Stomach (tissue), 9 donors: ENCODE measurements around the gene MTHFR. TPM values are rescaled to one million over a fixed set of nuclear protein-coding genes. Genes with fewer than 3 reads are reported as not detected.

Experiments used
- DNase-seq, 2 donors: peaks; one replicate each; pipeline versions ENCODE4 v3.0.0 to v3.0.0-alpha.2; 2013 to 2019
- H3K27ac ChIP-seq, 5 donors: fragments of 200-600 bp in 4 of 5; sonication (generic) in 4 of 5; one replicate each; pipeline ENCODE4 v1.5.1; 2013 to 2019; ENCODE audit warnings: mild to moderate bottlenecking in 1 of 5, moderate library complexity in 1 of 5
- H3K27me3 ChIP-seq, 3 donors: fragments of 200-600 bp; sonication (generic); one replicate each; pipeline ENCODE4 v1.5.1; 2017 to 2019; ENCODE audit warnings: mixed run types in 1 of 3
- H3K36me3 ChIP-seq, 4 donors: fragments of 200-600 bp; sonication (generic); 1 replicate in 3 of 4; 2 replicates in 1 of 4; pipeline ENCODE4 v1.5.1; 2016 to 2019
- H3K4me1 ChIP-seq, 4 donors: fragments of 200-600 bp; sonication (generic); one replicate each; pipeline ENCODE4 v1.5.1; 2016 to 2019
- H3K4me3 ChIP-seq, 4 donors: fragments of 200-600 bp; sonication (generic) in 3 of 4; one replicate each; pipeline ENCODE4 v1.5.1; 2016 to 2019; ENCODE audit warnings: mild to moderate bottlenecking in 1 of 4
- H3K9me3 ChIP-seq, 4 donors: fragments of 200-600 bp; sonication (generic); one replicate each; pipeline ENCODE4 v1.5.1; 2016 to 2019
- CTCF ChIP-seq, 7 experiments: fragments of 450-650 bp in 4 of 7; fragments of 200-600 bp in 3 of 7; sonication (generic) in 3 of 7; IDR thresholded peaks; one replicate each; pipeline ENCODE4 v1.5.1; 2016 to 2019; ENCODE audit warnings: antibody characterized with exemption in 7 of 7, control low read depth in 2 of 7, mild to moderate bottlenecking in 1 of 7
- EP300 ChIP-seq: sonication (generic); formaldehyde crosslinking; IDR thresholded peaks from one replicate; pipeline ENCODE4 v1.6.1; 2017; ENCODE audit warnings: antibody characterized with exemption
- POLR2A ChIP-seq, 4 donors: fragments of 450-650 bp; IDR thresholded peaks; one replicate each; pipeline ENCODE4 v1.6.1; 2016; ENCODE audit warnings: antibody characterized with exemption in 4 of 4, control low read depth in 2 of 4, mild to moderate bottlenecking in 1 of 4, moderate library complexity in 1 of 4
- POLR2AphosphoS5 ChIP-seq, 3 donors: sonication (generic); formaldehyde crosslinking; IDR thresholded peaks; one replicate each; pipeline ENCODE4 v1.6.1; 2016; ENCODE audit warnings: antibody characterized with exemption in 3 of 3
- WGBS, 5 donors: extraction: QIAGEN DNeasy Blood & Tissue Kit in 3 of 5; methylation state at CpG; one replicate each; pipeline versions ENCODE4 v1.1.5 to v1.1.7; 2013 to 2018; 5-methylcytosine and 5-hydroxymethylcytosine counted together
- intact Hi-C: fragments of 100-400 bp; cut with DNase I; formaldehyde crosslinking; loops from one replicate; pipeline ENCODE4 v1.15.1; 2023; ENCODE audit warnings: low total_unique reads
- polyA plus RNA-seq, 3 donors: library from polyadenylated mRNA; stranded (reverse); fragments of 200-250 nt; gene quantifications; one replicate each; pipeline ENCODE4 v1.2.3, GENCODE V29; 2013
- total RNA-seq, 5 donors: library from RNA; depleted of rRNA; stranded (reverse); fragments of >200 nt; gene quantifications; one replicate each; pipeline versions ENCODE4 v1.1.0 to v1.2.3, GENCODE V29; 2014 to 2016
- donor health status: healthy with polysubstance abuse.
- donor health status: Bipolar disorder and iron deficiency.
- donor health status: healthy.

MTHFR gene
- total and polyA plus RNA-seq, 8 donors: 5.3 to 171 (median 49.1) TPM

GRCh38 chr1:11788549-11789053 is 17.2 kb downstream of the MTHFR start:
- Histone ChIP-seq H3K27me3 (no peaks in the 10 kb centered on the region), H3K4me3 (no peak overlapping the region), H3K4me1 (peaks cover 66 to 90% (median 84%) of the 10 kb centered on the region in 4 donors), H3K9me3 (no peaks in the 10 kb centered on the region), H3K27ac (peak overlapping the region; percentile 58 to 97 (median 93)), H3K36me3 (peaks cover under 1 to 33% (median 28%) of the 10 kb centered on the region in 4 donors)
- DNase-seq: peak in 1 of 2 donors; percentile 45
- intact Hi-C loops: no loop called here
- WGBS, 5 donors: 57 to 78% (median 65%) methylated on average over 13 to 14 of the region's 14 CpGs
- TF ChIP-seq EP300 (no peak), CTCF (IDR thresholded peaks at IDR 0.05) (no peak), POLR2AphosphoS5 (IDR thresholded peaks at IDR 0.05) (no peak), POLR2A (IDR thresholded peaks at IDR 0.05) (no peak)

GRCh38 chr1:11787804-11788436 is 17.8 kb downstream of the MTHFR start:
- WGBS, 5 donors: 75 to 83% (median 77%) methylated on average over 7 to 14 of the region's 14 CpGs
- H3K36me3 ChIP-seq: peaks cover 0 to 27% (median 21%) of the 10 kb centered on the region in 4 donors
- peak overlapping the region in 1 of 4 donors; percentile 22 for H3K4me3 ChIP-seq

GRCh38 chr1:11787251-11787803 is 18.4 kb downstream of the MTHFR start:
- Histone ChIP-seq H3K4me3 (peak overlapping the region in 1 of 4 donors; percentile 22), H3K27ac (peak overlapping the region; percentile 58 to 97 (median 93)), H3K36me3 (peaks cover 0 to 21% (median 16%) of the 10 kb centered on the region in 4 donors), H3K4me1 (peaks cover 66 to 81% (median 78%) of the 10 kb centered on the region in 4 donors), H3K9me3 (no peaks in the 10 kb centered on the region), H3K27me3 (no peaks in the 10 kb centered on the region)
- peak; percentile 65 to 81 (median 74) for TF ChIP-seq POLR2AphosphoS5 (IDR thresholded peaks at IDR 0.05)
- no peak for TF ChIP-seq POLR2A (IDR thresholded peaks at IDR 0.05)
- peak; percentile 81 to 86 for DNase-seq
- intact Hi-C loops: no loop called here
- WGBS, 5 donors: 9 to 23% (median 20%) methylated on average over 9 to 16 of the region's 16 CpGs

More at GRCh38 chr1:11787804-11788436, 17.8 kb downstream of the MTHFR start:
- DNase-seq: no peak
- Histone ChIP-seq H3K9me3 (no peaks in the 10 kb centered on the region), H3K27me3 (no peaks in the 10 kb centered on the region), H3K27ac (peak overlapping the region; percentile 58 to 97 (median 93)), H3K4me1 (peaks cover 66 to 87% (median 84%) of the 10 kb centered on the region in 4 donors)
- intact Hi-C loops: no loop called here
- no peak for TF ChIP-seq EP300
- no peak for TF ChIP-seq POLR2AphosphoS5 (IDR thresholded peaks at IDR 0.05)
- TF ChIP-seq POLR2A (IDR thresholded peaks at IDR 0.05): no peak
- no peak for TF ChIP-seq CTCF (IDR thresholded peaks at IDR 0.05)

- intact Hi-C loops: no loop called here
- Histone ChIP-seq H3K36me3 (peaks cover 0 to 12% (median 11%) of the 10 kb centered on the region in 4 donors), H3K4me1 (peaks cover 56 to 70% (median 67%) of the 10 kb centered on the region in 4 donors), H3K27ac (peak overlapping the region in 2 of 5 donors; percentile 93 to 97), H3K27me3 (no peaks in the 10 kb centered on the region), H3K9me3 (no peaks in the 10 kb centered on the region), H3K4me3 (no peak overlapping the region)
- DNase-seq: no peak
- TF ChIP-seq EP300 (no peak), POLR2AphosphoS5 (IDR thresholded peaks at IDR 0.05) (no peak), POLR2A (IDR thresholded peaks at IDR 0.05) (no peak), CTCF (IDR thresholded peaks at IDR 0.05) (no peak)
- WGBS, 5 donors: 55 to 63% (median 60%) methylated on average over 5 of the region's 5 CpGs
Observed at GRCh38 chr1:11786168-11786567, 19.6 kb downstream of the MTHFR start.
